DND-41 (cell line): Measurements from ENCODE around the gene CCL11.

ENCODE experiments used
- ATAC-seq: fragments of 200-7000 bp; cut with Tn5 transposase; 3 replicates; pipeline ENCODE4 v1.9.1; 2021; ENCODE audit warnings: low read depth; ENCODE audit not compliant: insufficient read depth
- DNase-seq: peaks from one replicate; pipeline ENCODE4 v3.0.0-alpha.2; 2020
- H2AFZ ChIP-seq: 2 replicates; pipeline ENCODE4 v1.6.0; 2012; ENCODE audit warnings: low read depth, low read length
- H3K27ac ChIP-seq: 2 replicates; pipeline ENCODE4 v1.5.1; 2012; ENCODE audit warnings: low read length, inconsistent platforms
- H3K27me3 ChIP-seq: fragments of 200-600 bp; sonication (generic); 2 replicates; pipeline ENCODE4 v1.6.0; 2012; ENCODE audit warnings: low read length, mild to moderate bottlenecking, inconsistent platforms; ENCODE audit not compliant: insufficient read depth, poor library complexity
- H3K36me3 ChIP-seq: 2 replicates; pipeline ENCODE4 v1.5.1; 2012; ENCODE audit warnings: low read length, inconsistent platforms; ENCODE audit not compliant: insufficient read depth
- H3K4me1 ChIP-seq: 2 replicates; pipeline ENCODE4 v1.5.1; 2012; ENCODE audit warnings: mild to moderate bottlenecking, low read length; ENCODE audit not compliant: insufficient read depth
- H3K4me2 ChIP-seq: 2 replicates; pipeline ENCODE4 v1.6.0; 2012; ENCODE audit warnings: mild to moderate bottlenecking, moderate library complexity, low read length, inconsistent platforms; ENCODE audit not compliant: insufficient read depth
- H3K4me3 ChIP-seq, 2 experiments: fragments of 200-600 bp in 1 of 2; shearing (Covaris generic) in 1 of 2; 2 replicates each; pipeline ENCODE4 v1.5.1; 2012 to 2016; ENCODE audit warnings: inconsistent platforms in 2 of 2, low read length in 2 of 2, mild to moderate bottlenecking in 2 of 2, low read depth in 1 of 2, moderate library complexity in 1 of 2
- H3K79me2 ChIP-seq: 2 replicates; pipeline ENCODE4 v1.6.0; 2012; ENCODE audit warnings: low read length, inconsistent platforms; ENCODE audit not compliant: insufficient read depth
- H3K9ac ChIP-seq: 2 replicates; pipeline ENCODE4 v1.6.0; 2012; ENCODE audit warnings: low read depth, mild to moderate bottlenecking, inconsistent platforms, low read length, moderate library complexity
- H3K9me3 ChIP-seq: 2 replicates; pipeline ENCODE4 v1.5.1; 2012; ENCODE audit warnings: low read length, moderate library complexity, mild to moderate bottlenecking, inconsistent platforms; ENCODE audit not compliant: insufficient read depth, severe bottlenecking
- H4K20me1 ChIP-seq: 2 replicates; pipeline ENCODE4 v1.6.0; 2012; ENCODE audit warnings: low read length; ENCODE audit not compliant: insufficient read depth
- EZH2 ChIP-seq: IDR thresholded peaks from 3 replicates; pipeline ENCODE4 v1.6.1; 2012; ENCODE audit warnings: borderline replicate concordance, low read depth, mild to moderate bottlenecking, moderate library complexity, low read length, inconsistent platforms; ENCODE audit not compliant: severe bottlenecking
- TF ChIP-seq, protein P1 (sequence below): IDR thresholded peaks from 2 replicates; pipeline ENCODE4 v1.5.1; 2012; ENCODE audit warnings: borderline replicate concordance, low read length, moderate library complexity, mild to moderate bottlenecking; ENCODE audit not compliant: poor library complexity, severe bottlenecking; ENCODE audit errors: extremely low read depth

CCL11 gene

DNA sequence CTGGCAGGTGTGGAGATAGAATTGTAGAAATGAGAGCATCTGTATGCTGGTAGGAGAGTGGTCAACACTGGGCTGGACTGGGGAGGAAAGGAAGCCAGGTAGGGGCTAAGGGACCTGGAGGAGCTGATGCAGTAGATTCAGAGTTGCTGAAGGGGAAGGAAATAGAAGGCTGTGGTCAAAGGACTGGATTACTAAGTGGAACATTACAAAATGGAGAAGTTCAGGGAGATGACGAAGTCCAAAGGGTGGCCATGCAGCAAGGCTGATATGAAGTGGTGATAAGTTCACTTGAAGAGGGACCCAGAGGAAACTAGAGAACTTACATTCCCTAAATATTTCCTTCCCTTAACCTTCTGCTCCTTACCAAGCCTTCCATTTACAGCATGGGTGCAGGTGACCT, 39.1 kb upstream of the CCL11 start:
- TF ChIP-seq, protein P1, sequence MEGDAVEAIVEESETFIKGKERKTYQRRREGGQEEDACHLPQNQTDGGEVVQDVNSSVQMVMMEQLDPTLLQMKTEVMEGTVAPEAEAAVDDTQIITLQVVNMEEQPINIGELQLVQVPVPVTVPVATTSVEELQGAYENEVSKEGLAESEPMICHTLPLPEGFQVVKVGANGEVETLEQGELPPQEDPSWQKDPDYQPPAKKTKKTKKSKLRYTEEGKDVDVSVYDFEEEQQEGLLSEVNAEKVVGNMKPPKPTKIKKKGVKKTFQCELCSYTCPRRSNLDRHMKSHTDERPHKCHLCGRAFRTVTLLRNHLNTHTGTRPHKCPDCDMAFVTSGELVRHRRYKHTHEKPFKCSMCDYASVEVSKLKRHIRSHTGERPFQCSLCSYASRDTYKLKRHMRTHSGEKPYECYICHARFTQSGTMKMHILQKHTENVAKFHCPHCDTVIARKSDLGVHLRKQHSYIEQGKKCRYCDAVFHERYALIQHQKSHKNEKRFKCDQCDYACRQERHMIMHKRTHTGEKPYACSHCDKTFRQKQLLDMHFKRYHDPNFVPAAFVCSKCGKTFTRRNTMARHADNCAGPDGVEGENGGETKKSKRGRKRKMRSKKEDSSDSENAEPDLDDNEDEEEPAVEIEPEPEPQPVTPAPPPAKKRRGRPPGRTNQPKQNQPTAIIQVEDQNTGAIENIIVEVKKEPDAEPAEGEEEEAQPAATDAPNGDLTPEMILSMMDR, result no peak
- no peak for TF ChIP-seq EZH2
- no peak for DNase-seq

DNA sequence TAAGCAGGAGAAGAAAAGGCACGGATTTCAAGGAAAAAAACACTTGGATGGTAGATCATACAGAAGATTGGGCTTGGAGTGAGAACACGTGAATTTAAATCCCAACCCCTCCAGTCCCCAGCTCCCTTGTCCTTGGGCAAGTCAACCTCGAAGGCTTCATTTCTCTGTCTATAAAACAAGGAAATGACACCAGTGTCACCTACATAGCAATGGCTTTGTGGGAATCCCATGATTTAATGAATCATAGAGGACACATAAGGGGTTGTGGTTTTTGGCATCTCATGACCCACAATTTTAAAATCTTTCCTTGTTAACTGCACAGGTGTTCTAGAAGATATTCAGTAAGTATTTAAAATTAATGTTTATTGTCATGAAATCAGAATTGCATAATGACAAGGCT, 38.7 kb upstream of the CCL11 start:
- no peak overlapping the region for H3K4me2 ChIP-seq
- DNase-seq (no peak), ATAC-seq (no peak)
- H3K9me3 ChIP-seq, result no peaks in the 10 kb centered on the region
- peaks cover 3% of the 10 kb centered on the region for H3K27me3 ChIP-seq
- no peak overlapping the region for H3K27ac ChIP-seq
- H3K4me1 ChIP-seq, result no peaks in the 10 kb centered on the region
- H3K36me3 ChIP-seq, result no peaks in the 10 kb centered on the region
- no peak for TF ChIP-seq EZH2
- TF ChIP-seq, protein P1, result no peak
- H3K79me2 ChIP-seq, result no peaks in the 10 kb centered on the region
- no peak overlapping the region for H3K4me3 ChIP-seq
- no peak overlapping the region for H2AFZ ChIP-seq
- H4K20me1 ChIP-seq, result no peaks in the 10 kb centered on the region
- H3K9ac ChIP-seq, result no peak overlapping the region

More for the DNA sequence above, 39.1 kb upstream of the CCL11 start:
- no peak overlapping the region for H3K9ac ChIP-seq
- H3K4me3 ChIP-seq, result no peak overlapping the region
- H2AFZ ChIP-seq, result no peak overlapping the region
- no peaks in the 10 kb centered on the region for H3K36me3 ChIP-seq
- no peak overlapping the region for H3K27ac ChIP-seq
- ATAC-seq, result no peak
- H3K9me3 ChIP-seq, result no peaks in the 10 kb centered on the region
- no peaks in the 10 kb centered on the region for H4K20me1 ChIP-seq
- peaks cover 3% of the 10 kb centered on the region for H3K27me3 ChIP-seq
- H3K4me1 ChIP-seq, result no peaks in the 10 kb centered on the region
- no peak overlapping the region for H3K4me2 ChIP-seq
- H3K79me2 ChIP-seq, result no peaks in the 10 kb centered on the region

DNA sequence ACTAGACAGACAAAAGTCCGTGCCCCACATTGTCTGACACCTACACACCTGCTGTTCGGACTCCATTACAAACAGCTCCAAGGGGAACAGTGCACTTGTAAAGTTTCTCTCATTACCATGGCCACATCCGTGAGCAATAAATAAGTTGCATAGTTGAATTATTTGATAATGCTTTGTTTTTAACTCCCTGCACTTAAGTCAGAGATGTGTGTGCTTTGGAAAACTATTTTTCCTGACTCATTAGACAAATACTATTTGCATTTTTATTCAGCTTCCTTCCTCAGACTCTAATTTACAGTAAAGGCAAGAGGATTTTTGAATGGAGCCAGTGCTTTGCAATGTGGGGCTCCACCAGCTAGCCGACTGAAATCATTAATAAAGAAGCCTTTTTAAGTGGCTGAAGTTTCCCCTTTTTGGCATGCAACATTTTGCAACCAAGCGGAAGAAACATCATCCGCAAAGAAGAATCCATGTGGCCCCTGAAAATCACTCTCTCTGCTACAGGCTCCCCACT, 37.0 kb upstream of the CCL11 start:
- Histone ChIP-seq H3K36me3 (no peaks in the 10 kb centered on the region), H3K27ac (no peak overlapping the region), H4K20me1 (no peaks in the 10 kb centered on the region), H3K9me3 (no peaks in the 10 kb centered on the region), H3K79me2 (no peaks in the 10 kb centered on the region), H3K9ac (no peak overlapping the region), H2AFZ (no peak overlapping the region), H3K4me1 (no peaks in the 10 kb centered on the region), H3K4me3 (no peak overlapping the region), H3K4me2 (no peak overlapping the region), H3K27me3 (peaks cover 3% of the 10 kb centered on the region)
- TF ChIP-seq EZH2, result no peak
- TF ChIP-seq, protein P1, result no peak
- DNase-seq, result no peak
- ATAC-seq, result no peak

DNA sequence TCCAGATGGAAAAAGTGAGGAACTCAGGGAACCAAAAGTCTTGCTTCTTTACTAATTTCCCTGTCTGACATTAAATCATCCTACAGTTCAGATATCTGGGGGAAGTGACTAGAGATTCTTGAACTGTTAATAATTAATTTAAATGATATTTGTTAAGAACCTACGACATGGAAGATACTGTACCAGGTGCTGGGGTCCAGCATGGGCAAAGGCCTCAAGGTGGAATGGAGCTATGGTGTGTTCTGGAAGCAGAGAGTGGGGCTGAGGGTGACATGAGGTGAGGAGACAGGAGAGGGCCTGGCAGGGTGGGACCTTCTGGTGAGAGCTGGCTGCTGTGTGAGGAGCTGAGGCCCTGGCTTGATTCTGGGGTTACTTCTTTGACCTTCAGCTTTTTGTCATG, 36.5 kb upstream of the CCL11 start:
- no peaks in the 10 kb centered on the region for H3K36me3 ChIP-seq
- no peak overlapping the region for H3K4me2 ChIP-seq
- ATAC-seq (no peak), DNase-seq (no peak)
- H3K79me2 ChIP-seq, result no peaks in the 10 kb centered on the region
- no peak overlapping the region for H3K27ac ChIP-seq
- no peak overlapping the region for H2AFZ ChIP-seq
- no peak overlapping the region for H3K4me3 ChIP-seq
- H4K20me1 ChIP-seq, result no peaks in the 10 kb centered on the region
- peaks cover 8% of the 10 kb centered on the region for H3K27me3 ChIP-seq
- H3K9me3 ChIP-seq, result no peaks in the 10 kb centered on the region
- TF ChIP-seq EZH2, result no peak
- TF ChIP-seq, protein P1, result no peak
- H3K4me1 ChIP-seq, result no peaks in the 10 kb centered on the region
- H3K9ac ChIP-seq, result no peak overlapping the region
